Naive thymus-derived CD4-positive, alpha-beta T cell (primary cell): Measurements from ENCODE around the gene HYPK. TPM values are rescaled to one million over a fixed set of nuclear protein-coding genes. Genes with fewer than 3 reads are reported as not detected.
A peak's percentile ranks its signal among the peaks of the same experiment; 100 is the strongest.
"Not testable (repeated sequence)": the region's sequence is repeated elsewhere in the genome, so short reads cannot be mapped to it uniquely, and the experiment has no call there.

Source experiments
- ATAC-seq: fragments of 150-1000 bp; cut with Tn5 transposase; 2 replicates; pipeline ENCODE4 v1.10.0; 2021; ENCODE audit warnings: mild to moderate bottlenecking, moderate library complexity
- CTCF ChIA-PET: fragments of 350-600 bp; sonication (Branson Sonifier 250); formaldehyde crosslinking; loops from one replicate; lab custom pipeline; 2021; ENCODE audit warnings: antibody characterized with exemption; lab: Charles Lee
- POLR2A ChIA-PET: fragments of 350-600 bp; sonication (Branson Sonifier 250); formaldehyde crosslinking; loops from one replicate; lab custom pipeline; 2021; ENCODE audit warnings: antibody characterized with exemption, inconsistent platforms; lab: Charles Lee
- DNase-seq, 9 donors: peaks; one replicate each; pipeline versions ENCODE4 v3.0.0 to v3.0.0-alpha.2; 2020 to 2022; ENCODE audit warnings: mixed read lengths in 1 of 9
- H3K27ac ChIP-seq: one replicate; pipeline ENCODE4 v1.7.0; 2013; ENCODE audit warnings: mild to moderate bottlenecking, low read depth, low read length, moderate library complexity
- H3K27me3 ChIP-seq, 2 donors: one replicate each; pipeline ENCODE4 v1.7.0; 2013; ENCODE audit warnings: low read length in 2 of 2, mild to moderate bottlenecking in 2 of 2, moderate library complexity in 2 of 2; ENCODE audit not compliant: control insufficient read depth in 2 of 2, insufficient read depth in 2 of 2
- H3K36me3 ChIP-seq, 3 experiments: 1 replicate in 2 of 3; 2 replicates in 1 of 3; pipeline ENCODE4 v1.7.0; 2013; ENCODE audit warnings: low read length in 3 of 3, mild to moderate bottlenecking in 3 of 3, moderate library complexity in 1 of 3; ENCODE audit not compliant: insufficient read depth in 3 of 3, control insufficient read depth in 2 of 3
- H3K4me1 ChIP-seq, 2 donors: one replicate each; pipeline ENCODE4 v1.7.0; 2013; ENCODE audit warnings: low read length in 2 of 2, mild to moderate bottlenecking in 2 of 2, moderate library complexity in 1 of 2; ENCODE audit not compliant: control insufficient read depth in 2 of 2, insufficient read depth in 2 of 2
- H3K4me3 ChIP-seq: 2 replicates; pipeline ENCODE4 v1.7.0; 2013; ENCODE audit warnings: mild to moderate bottlenecking, low read length
- H3K9me3 ChIP-seq, 3 experiments: 1 replicate in 2 of 3; 2 replicates in 1 of 3; pipeline ENCODE4 v1.7.0; 2013; ENCODE audit warnings: low read length in 3 of 3; ENCODE audit not compliant: control insufficient read depth in 2 of 3
- H3K27ac Mint-ChIP-seq, 9 donors: one replicate each; pipeline ENCODE4 v1.8.0; 2020 to 2022; ENCODE audit warnings: mixed read lengths in 9 of 9, mild to moderate bottlenecking in 8 of 9, moderate library complexity in 5 of 9, inconsistent platforms in 2 of 9
- H3K27me3 Mint-ChIP-seq, 5 donors: one replicate each; pipeline ENCODE4 v1.8.0; 2021 to 2022; ENCODE audit warnings: mixed read lengths in 5 of 5, mild to moderate bottlenecking in 1 of 5
- H3K36me3 Mint-ChIP-seq, 5 donors: one replicate each; pipeline ENCODE4 v1.8.0; 2020 to 2022; ENCODE audit warnings: mixed read lengths in 5 of 5, mild to moderate bottlenecking in 3 of 5, inconsistent platforms in 1 of 5
- H3K4me1 Mint-ChIP-seq, 7 donors: one replicate each; pipeline ENCODE4 v1.8.0; 2020 to 2022; ENCODE audit warnings: mixed read lengths in 7 of 7, mild to moderate bottlenecking in 3 of 7, inconsistent platforms in 1 of 7
- H3K4me3 Mint-ChIP-seq, 10 donors: one replicate each; pipeline ENCODE4 v1.8.0; 2020 to 2022; ENCODE audit warnings: mild to moderate bottlenecking in 10 of 10, mixed read lengths in 10 of 10, moderate library complexity in 6 of 10, inconsistent platforms in 2 of 10
- H3K9me3 Mint-ChIP-seq, 11 donors: one replicate each; pipeline ENCODE4 v1.8.0; 2020 to 2022; ENCODE audit warnings: mixed read lengths in 11 of 11, mild to moderate bottlenecking in 4 of 11, inconsistent platforms in 1 of 11, moderate library complexity in 1 of 11
- intact Hi-C, 2 donors: fragments of 100-400 bp; cut with micrococcal nuclease; formaldehyde crosslinking; loops; one replicate each; pipeline ENCODE4 v1.15.1; 2023
- polyA plus RNA-seq, 2 donors: library from polyadenylated mRNA; unstranded; fragments of 300-500 nt; fragmentation: Illumina TruSeq; gene quantifications; one replicate each; pipeline ENCODE4 v1.2.3, GENCODE V29; 2021
- total RNA-seq, 6 experiments: library from RNA in 5 of 6; stranded (reverse) in 5 of 6; gene quantifications; 1 replicate in 5 of 6; 2 replicates in 1 of 6; pipeline ENCODE4 v1.2.3 and lab custom pipeline; 2021 to 2026

Gene HYPK
- total and polyA plus RNA-seq, 7 experiments from 2014 or later = 7.5 to 32.1 (median 27.0) TPM

GRCh38 chr15:43808960-43809678, 8.7 kb downstream of the HYPK start:
- intact Hi-C loops = no loop called here
- H3K4me3 ChIP-seq = no peak overlapping the region
- no peak overlapping the region for H3K4me3 Mint-ChIP-seq
- H3K4me1 Mint-ChIP-seq = peaks cover 0 to 12% (median 0%) of the 10 kb centered on the region in 7 donors
- no peaks in the 10 kb centered on the region for H3K9me3 ChIP-seq
- H3K9me3 Mint-ChIP-seq = no peaks in the 10 kb centered on the region
- H3K27me3 Mint-ChIP-seq = no peaks in the 10 kb centered on the region
- peak overlapping the region in 3 of 9 donors; percentile 26 to 73 (median 64) for H3K27ac Mint-ChIP-seq
- H3K36me3 ChIP-seq = peaks cover 36 to 90% (median 40%) of the 10 kb centered on the region in 3 experiments
- ChIA-PET POLR2A (interaction anchor here (0.6 to 1.3 kb wide), 5 partner anchors 9 to 1352 kb away, joined by 3 to 8 read pairs (median 3); partner anchors contain the start of genes HYPK, MFAP1 and SERINC4), CTCF (interaction anchor here (0.7 kb wide), 1 partner anchor 11 kb away, joined by 4 read pairs; no protein-coding TSS in a partner anchor)
- ATAC-seq = peak; percentile 72
- peaks cover 21 to 44% (median 34%) of the 10 kb centered on the region in 5 donors for H3K36me3 Mint-ChIP-seq
- H3K27ac ChIP-seq = no peak overlapping the region
- H3K27me3 ChIP-seq = no peaks in the 10 kb centered on the region
- DNase-seq = no peak
- no peaks in the 10 kb centered on the region for H3K4me1 ChIP-seq

- POLR2A ChIA-PET, ATAC-seq, H3K27me3 Mint-ChIP-seq, H3K4me3 ChIP-seq, H3K4me3 Mint-ChIP-seq, H3K4me1 ChIP-seq, H3K27ac ChIP-seq, DNase-seq, H3K9me3 ChIP-seq, H3K9me3 Mint-ChIP-seq, intact Hi-C loops, H3K27me3 ChIP-seq: not testable (repeated sequence)
- H3K36me3 ChIP-seq = peaks cover 36 to 71% (median 39%) of the 10 kb centered on the region in 3 experiments
- Mint-ChIP-seq H3K36me3 (peaks cover 21 to 33% (median 24%) of the 10 kb centered on the region in 5 donors), H3K4me1 (peaks cover 4 to 27% (median 15%) of the 10 kb centered on the region in 7 donors), H3K27ac (peak overlapping the region in 5 of 9 donors; percentile 44 to 83 (median 67))
- CTCF ChIA-PET = interaction anchor here (0.6 kb wide), 1 partner anchor 159 kb away, joined by 3 read pairs; no protein-coding TSS in a partner anchor
These were observed 14.7 kb downstream of the HYPK start for GRCh38 chr15:43815064-43815463.

GRCh38 chr15:43821505-43821904, 21.1 kb downstream of the HYPK start:
- peaks cover 0 to 17% (median 6%) of the 10 kb centered on the region in 5 donors for H3K36me3 Mint-ChIP-seq
- H3K4me1 Mint-ChIP-seq = peaks cover 22 to 77% (median 48%) of the 10 kb centered on the region in 7 donors
- ATAC-seq (no peak), DNase-seq (no peak)
- H3K27ac Mint-ChIP-seq = peak overlapping the region; percentile 1 to 84 (median 58)
- Histone ChIP-seq H3K9me3 (no peaks in the 10 kb centered on the region), H3K4me3 (no peak overlapping the region), H3K27me3 (no peaks in the 10 kb centered on the region), H3K27ac (no peak overlapping the region), H3K4me1 (peaks cover 25 to 28% of the 10 kb centered on the region in 2 donors), H3K36me3 (peaks cover 6 to 21% (median 12%) of the 10 kb centered on the region in 3 experiments)
- no peaks in the 10 kb centered on the region for H3K27me3 Mint-ChIP-seq
- intact Hi-C loops = loop anchor here (5.0 to 10.0 kb wide), 3 partner anchors 903 to 1549 kb away; partner anchors contain the start of genes GANC (in 2 of the 2) and TMEM87A (in 2 of the 2)
- H3K4me3 Mint-ChIP-seq = peak overlapping the region; percentile 41 to 97 (median 64)
- CTCF ChIA-PET = no interaction called here
- POLR2A ChIA-PET = interaction anchor here (0.8 to 0.9 kb wide), 2 partner anchors 21 to 28 kb away, joined by 3 to 4 read pairs; partner anchors contain the start of genes HYPK and SERINC4
- H3K9me3 Mint-ChIP-seq = no peaks in the 10 kb centered on the region

- Histone ChIP-seq H3K4me1 (peaks cover 32 to 34% of the 10 kb centered on the region in 2 donors), H3K27me3 (no peaks in the 10 kb centered on the region), H3K27ac (peak within 1 kb of the TSS; percentile 97), H3K36me3 (peaks cover 0 to 4% (median 0%) of the 10 kb centered on the region in 3 experiments), H3K9me3 (no peaks in the 10 kb centered on the region), H3K4me3 (peak within 1 kb of the TSS; percentile 100)
- H3K27me3 Mint-ChIP-seq = no peaks in the 10 kb centered on the region
- CTCF ChIA-PET = interaction anchor here (1.0 kb wide), 1 partner anchor 24 kb away, joined by 4 read pairs; the partner anchor contains the start of gene HYPK
- intact Hi-C loops = loop anchor here (1.0 to 10.0 kb wide), 12 partner anchors 24 to 1578 kb away; partner anchors contain the start of genes CTDSPL2 (in 2 of the 2), GANC (in 2 of the 2), HYPK (in 2 of the 2) and PDIA3 (in 2 of the 2)
- H3K36me3 Mint-ChIP-seq = peaks cover 0 to 21% (median 0%) of the 10 kb centered on the region in 5 donors
- H3K4me3 Mint-ChIP-seq = peak within 1 kb of the TSS; percentile 94 to 100 (median 98)
- H3K4me1 Mint-ChIP-seq = peaks cover 37 to 81% (median 53%) of the 10 kb centered on the region in 7 donors
- POLR2A ChIA-PET = interaction anchor here (0.6 to 4.5 kb wide), 14 partner anchors 10 to 1578 kb away, joined by 3 to 42 read pairs (median 4); partner anchors contain the start of genes ELL3, HYPK, SERF2 and SERINC4
- ATAC-seq (peak; percentile 94), DNase-seq (peak; percentile 63 to 94 (median 89))
- H3K9me3 Mint-ChIP-seq = no peaks in the 10 kb centered on the region
- H3K27ac Mint-ChIP-seq = peak within 1 kb of the TSS; percentile 95 to 99 (median 98)
These were observed 24.2 kb downstream of the HYPK start, which contains the start of gene MFAP1 for GRCh38 chr15:43824302-43825246. Gene MFAP1 (minus strand): TSS chr15:43824690. CDS start chr15:43824569, 121 bp downstream.

- POLR2A ChIA-PET = interaction anchor here (0.6 to 4.5 kb wide), 9 partner anchors 15 to 631 kb away, joined by 3 to 42 read pairs (median 4); partner anchors contain the start of genes ELL3, HYPK, SERF2 and SERINC4
- H3K9me3 ChIP-seq, H3K36me3 ChIP-seq, H3K4me3 ChIP-seq, H3K9me3 Mint-ChIP-seq, H3K27me3 Mint-ChIP-seq, H3K27me3 ChIP-seq, DNase-seq, CTCF ChIA-PET, ATAC-seq, H3K27ac ChIP-seq: not testable (repeated sequence)
- H3K4me1 Mint-ChIP-seq = peaks cover 37 to 80% (median 54%) of the 10 kb centered on the region in 7 donors
- intact Hi-C loops = loop anchor here (2.0 to 10.0 kb wide), 6 partner anchors 463 to 1577 kb away; partner anchors contain the start of genes CTDSPL2 (in 1 of the 2), GANC (in 1 of the 2), GOLM2 (in 1 of the 2) and LCMT2 (in 1 of the 2)
- H3K4me1 ChIP-seq = peaks cover 32 to 34% of the 10 kb centered on the region in 2 donors
- peak overlapping the region in 8 of 10 donors; percentile 9 to 99 (median 91) for H3K4me3 Mint-ChIP-seq
- peak overlapping the region in 7 of 9 donors; percentile 12 to 97 (median 86) for H3K27ac Mint-ChIP-seq
- peaks cover 0 to 21% (median 0%) of the 10 kb centered on the region in 5 donors for H3K36me3 Mint-ChIP-seq
These were observed 24.9 kb downstream of the HYPK start for GRCh38 chr15:43825305-43825704.
